Activated T-helper 2 cell treated with anti-CD3 and anti-CD28 coated beads, Interferon-gamma antibody, Interleukin-2, Interleukin-4, amounts not matched to agents 10 μg/mL and 5 μg/mL and 100 μg/mL, durations not matched to agents 14 hours and 24 hours and 36 hours (primary cell): ENCODE data around the gene HOXA13. TPM values are rescaled to one million over a fixed set of nuclear protein-coding genes. Genes with fewer than 3 reads are reported as not detected.

Experiments used
- DNase-seq: peaks from one replicate; pipeline ENCODE4 v3.0.0; 2021; ENCODE audit warnings: low spot score
- H3K27ac Mint-ChIP-seq: one replicate; pipeline ENCODE4 v1.8.0; 2021; ENCODE audit warnings: mixed read lengths
- H3K27me3 Mint-ChIP-seq: one replicate; pipeline ENCODE4 v1.8.0; 2021; ENCODE audit warnings: low read depth, mixed read lengths
- H3K36me3 Mint-ChIP-seq: one replicate; pipeline ENCODE4 v1.8.0; 2021; ENCODE audit warnings: low read depth, mixed read lengths
- H3K4me1 Mint-ChIP-seq: one replicate; pipeline ENCODE4 v1.8.0; 2021; ENCODE audit warnings: low read depth, mixed read lengths
- H3K4me3 Mint-ChIP-seq: one replicate; pipeline ENCODE4 v1.8.0; 2021; ENCODE audit warnings: low read depth, mild to moderate bottlenecking, moderate library complexity, mixed read lengths
- H3K9me3 Mint-ChIP-seq: one replicate; pipeline ENCODE4 v1.8.0; 2021; ENCODE audit warnings: mixed read lengths
- intact Hi-C: fragments of 100-400 bp; cut with micrococcal nuclease; formaldehyde crosslinking; loops from one replicate; pipeline ENCODE4 v1.15.1; 2023
- total RNA-seq: library from RNA; stranded (reverse); gene quantifications from 2 replicates; pipeline ENCODE4 v1.2.3, GENCODE V29; 2022

Gene HOXA13
- total RNA-seq, 1 donor from 2014 or later = not detected

DNA sequence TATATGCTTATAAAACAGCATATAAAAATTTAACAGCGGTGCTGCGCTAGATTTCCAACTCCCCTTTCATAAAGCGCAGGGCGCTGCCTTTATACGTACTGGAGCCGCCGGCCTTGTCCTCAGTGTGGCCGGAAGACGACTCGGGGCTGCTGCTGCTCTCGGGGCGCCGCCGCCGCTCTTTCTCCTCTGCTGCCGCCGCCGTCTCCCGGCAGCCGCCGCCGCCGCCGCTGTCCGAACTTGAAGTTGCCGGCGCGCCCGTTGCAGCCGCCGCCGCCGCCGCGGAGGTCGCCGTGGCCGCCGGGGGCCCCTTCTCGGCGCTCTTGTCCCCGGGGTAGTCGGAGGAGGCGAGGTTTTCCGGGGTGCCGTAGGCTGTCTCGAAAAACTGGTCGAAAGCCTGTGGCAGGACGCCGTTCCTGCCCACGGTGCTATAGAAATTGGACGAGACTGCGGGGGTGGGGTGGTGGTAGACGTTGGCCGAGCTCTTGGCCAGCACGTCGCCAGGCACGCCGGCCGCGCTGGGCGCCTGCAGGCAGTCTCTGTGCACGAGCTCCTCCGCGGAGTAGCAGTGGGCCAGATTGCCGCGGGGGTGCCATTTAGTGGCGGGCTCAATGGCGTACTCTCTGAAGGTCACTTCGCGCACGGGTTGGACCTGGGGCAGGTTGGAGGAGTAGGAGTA, 15.4 kb downstream of the HOXA13 start:
- H3K9me3 Mint-ChIP-seq = no peaks in the 10 kb centered on the region
- intact Hi-C loops = loop anchor here (2.0 kb wide), 2 partner anchors 14 to 28 kb away; partner anchors contain the start of gene HOXA7
- no peak for DNase-seq
- peaks cover 14% of the 10 kb centered on the region for H3K4me1 Mint-ChIP-seq
- H3K27me3 Mint-ChIP-seq = peaks cover 73% of the 10 kb centered on the region
- H3K36me3 Mint-ChIP-seq = no peaks in the 10 kb centered on the region
- peak overlapping the region; percentile 55 for H3K27ac Mint-ChIP-seq
- no peak overlapping the region for H3K4me3 Mint-ChIP-seq

DNA sequence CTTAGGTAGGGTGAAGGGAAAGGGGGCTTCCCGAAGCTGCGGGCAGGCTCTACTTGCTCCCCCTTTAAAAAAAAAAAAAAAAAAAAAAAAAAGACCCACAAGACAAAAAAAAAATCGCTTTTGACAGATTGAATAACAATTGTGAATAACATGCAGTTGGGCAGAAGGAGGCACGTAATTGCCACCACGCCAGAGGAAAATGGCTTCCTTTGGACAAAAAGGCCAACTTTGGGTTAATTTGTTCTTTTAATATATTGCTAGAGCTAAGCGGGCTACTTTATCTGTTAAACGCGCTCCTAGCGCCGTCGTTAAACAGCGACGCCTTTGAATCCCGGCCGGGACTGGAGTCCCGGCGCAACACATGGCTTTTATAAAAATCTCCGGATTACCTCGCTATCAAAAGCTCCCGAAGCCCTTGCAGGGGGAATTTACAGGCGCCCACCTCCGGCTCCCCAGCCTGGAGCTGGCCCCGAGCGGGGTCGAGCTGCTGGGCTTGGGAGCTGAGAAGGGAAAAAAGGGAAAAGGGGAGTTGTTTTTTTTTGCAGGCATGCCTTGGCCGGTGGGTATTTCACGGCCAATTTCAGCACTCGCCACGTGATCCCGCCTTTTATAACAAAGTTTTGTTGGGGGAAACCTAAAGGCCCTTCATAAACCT, 16.1 kb downstream of the HOXA13 start:
- no peaks in the 10 kb centered on the region for H3K36me3 Mint-ChIP-seq
- H3K4me1 Mint-ChIP-seq = peaks cover 14% of the 10 kb centered on the region
- no peak overlapping the region for H3K27ac Mint-ChIP-seq
- intact Hi-C loops = loop anchor here (2.0 kb wide), 2 partner anchors 13 to 27 kb away; partner anchors contain the start of gene HOXA7
- H3K9me3 Mint-ChIP-seq = no peaks in the 10 kb centered on the region
- no peak overlapping the region for H3K4me3 Mint-ChIP-seq
- no peak for DNase-seq
- H3K27me3 Mint-ChIP-seq = peaks cover 74% of the 10 kb centered on the region

DNA sequence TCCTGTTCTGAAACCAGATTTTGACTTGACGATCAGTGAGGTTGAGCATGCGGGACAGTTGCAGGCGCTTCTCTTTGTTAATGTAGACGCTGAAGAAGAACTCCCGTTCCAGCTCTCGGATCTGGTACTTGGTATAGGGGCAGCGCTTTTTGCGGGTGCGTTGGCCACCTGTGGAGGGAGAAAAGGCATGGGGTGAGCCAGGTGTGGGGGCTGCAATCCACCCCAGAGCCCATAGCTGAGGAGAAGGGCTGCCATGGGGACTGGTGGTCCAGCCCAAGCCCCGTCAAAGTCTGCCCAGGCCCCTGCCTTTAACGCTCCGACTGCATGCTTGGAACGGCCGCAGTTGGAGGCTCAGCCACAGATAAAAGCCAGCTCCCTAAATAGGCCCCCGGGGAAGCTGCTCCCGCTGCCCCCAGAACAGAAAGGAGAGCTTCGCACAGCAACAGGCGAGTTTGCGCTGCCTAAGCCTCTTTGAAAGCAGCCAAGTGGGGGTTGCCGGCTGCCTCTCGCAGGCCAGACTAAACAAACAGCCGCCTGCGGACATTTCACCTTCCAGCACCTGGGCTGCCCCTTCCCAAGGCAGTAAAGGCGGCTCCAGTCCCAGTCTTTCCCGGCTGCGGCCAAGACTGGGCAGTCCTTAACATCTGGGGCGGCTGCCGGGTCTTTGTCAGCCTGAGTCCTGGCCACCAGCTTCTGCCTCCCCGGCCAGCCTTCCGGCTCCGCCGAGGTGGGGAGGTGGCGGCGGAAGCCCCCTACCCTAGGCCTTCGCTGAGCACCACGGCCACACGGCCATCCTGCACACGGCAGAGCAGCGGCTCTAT, 16.8 kb downstream of the HOXA13 start:
- H3K4me3 Mint-ChIP-seq = no peak overlapping the region
- peaks cover 70% of the 10 kb centered on the region for H3K27me3 Mint-ChIP-seq
- intact Hi-C loops = no loop called here
- no peaks in the 10 kb centered on the region for H3K9me3 Mint-ChIP-seq
- no peaks in the 10 kb centered on the region for H3K36me3 Mint-ChIP-seq
- peaks cover 8% of the 10 kb centered on the region for H3K4me1 Mint-ChIP-seq
- DNase-seq = no peak
- no peak overlapping the region for H3K27ac Mint-ChIP-seq

DNA sequence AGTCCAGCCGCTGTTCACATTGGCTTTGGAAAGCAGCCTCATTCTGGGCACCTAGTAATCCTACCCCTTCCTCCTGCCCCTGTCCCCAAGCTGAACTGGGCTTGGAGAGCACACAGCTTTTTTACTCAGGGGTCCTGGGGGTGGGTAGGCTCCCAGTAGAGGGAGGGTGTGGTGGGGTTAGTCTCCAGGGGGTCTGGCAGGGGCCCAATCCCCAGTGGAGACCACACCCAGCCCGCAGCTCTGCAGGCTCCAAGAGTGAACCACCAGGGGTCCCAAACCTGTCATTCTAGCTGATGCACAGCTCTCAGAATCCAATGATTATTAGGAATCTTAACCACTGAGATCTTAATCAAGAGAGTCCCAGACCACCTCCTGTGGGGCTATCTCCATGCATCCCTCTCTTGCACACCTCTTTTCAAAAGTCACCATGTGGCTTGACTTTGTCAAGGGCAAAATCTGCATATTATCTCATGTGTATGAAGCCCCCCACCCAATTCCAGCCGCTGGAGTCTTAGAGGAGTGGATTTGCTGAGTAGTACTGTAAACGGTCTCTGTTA, 17.5 kb downstream of the HOXA13 start:
- no peak for DNase-seq
- H3K4me1 Mint-ChIP-seq = peaks cover 8% of the 10 kb centered on the region
- no peaks in the 10 kb centered on the region for H3K9me3 Mint-ChIP-seq
- no peaks in the 10 kb centered on the region for H3K36me3 Mint-ChIP-seq
- intact Hi-C loops = no loop called here
- H3K27ac Mint-ChIP-seq = no peak overlapping the region
- no peak overlapping the region for H3K4me3 Mint-ChIP-seq
- H3K27me3 Mint-ChIP-seq = peaks cover 70% of the 10 kb centered on the region

DNA sequence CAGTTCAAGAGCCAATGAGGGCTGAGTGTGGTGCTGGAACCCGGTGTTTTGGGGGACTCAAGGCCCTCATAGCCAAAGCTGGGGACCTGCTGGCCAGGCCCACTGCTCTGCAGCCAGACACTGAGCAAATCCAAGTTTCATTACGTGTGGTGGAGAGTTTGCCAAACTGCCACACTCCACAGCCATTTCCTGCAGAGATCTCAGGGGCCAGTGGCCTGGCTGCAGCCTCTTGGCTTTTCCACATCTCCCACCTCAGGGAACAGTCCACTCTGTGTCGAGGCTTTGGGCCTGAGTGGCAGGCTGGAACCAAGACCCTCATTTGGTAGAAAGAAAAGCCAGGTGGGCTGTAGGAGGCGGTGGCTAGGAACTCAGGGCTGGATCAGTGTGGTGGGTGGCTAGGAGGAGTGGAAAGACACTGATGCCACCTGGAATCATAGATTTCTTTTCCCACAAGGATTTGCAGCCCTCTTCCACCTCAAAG, 18.1 kb downstream of the HOXA13 start:
- H3K27ac Mint-ChIP-seq = no peak overlapping the region
- no peak for DNase-seq

DNA sequence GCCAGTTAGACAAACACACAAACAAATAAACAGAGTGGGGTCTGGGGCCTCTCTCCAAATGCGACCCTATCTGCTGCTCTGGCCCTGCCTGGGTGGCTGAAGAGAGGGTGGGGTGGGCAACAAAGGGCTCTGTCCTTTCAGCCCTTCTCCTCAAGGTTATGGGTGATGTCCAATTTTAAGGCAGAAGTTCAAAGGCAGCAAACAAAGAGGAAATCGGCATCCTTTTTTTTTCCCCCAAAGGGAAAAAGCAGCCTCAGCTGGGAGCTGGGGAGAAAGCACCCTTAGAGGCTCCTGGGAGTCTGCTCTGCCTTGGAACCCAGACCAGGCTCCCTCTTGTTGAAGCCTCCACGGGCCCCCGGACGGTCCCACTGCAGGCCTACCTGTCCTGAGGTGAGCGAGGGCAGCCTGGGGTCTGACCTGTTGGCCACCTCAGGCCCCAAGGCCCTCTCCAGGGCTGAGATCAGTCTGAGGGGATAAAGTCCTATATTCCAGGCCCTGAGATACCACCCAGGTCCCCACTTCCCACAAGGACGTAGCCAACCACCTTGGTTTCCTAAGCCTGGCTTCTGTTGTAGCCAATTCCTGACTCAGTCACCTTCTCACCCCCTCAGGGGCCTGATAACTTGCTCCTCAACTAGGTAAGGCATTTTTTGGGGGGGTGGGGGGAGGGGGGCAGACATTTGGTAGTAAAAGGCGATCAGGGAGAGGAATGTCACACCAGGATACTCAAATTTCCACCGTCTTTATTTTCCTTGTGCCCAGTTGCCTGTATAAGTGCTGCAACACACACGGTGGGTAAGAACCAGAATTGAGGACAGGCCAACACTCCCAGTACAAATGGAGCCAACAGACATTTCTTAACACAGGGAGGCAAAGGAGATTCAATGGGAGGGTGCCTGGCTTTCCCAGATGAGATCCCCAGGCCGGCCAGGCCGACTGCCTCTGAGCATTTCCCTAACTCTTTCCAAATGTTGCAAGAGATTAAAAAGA, 19.2 kb downstream of the HOXA13 start:
- H3K27ac Mint-ChIP-seq = no peak overlapping the region
- H3K27me3 Mint-ChIP-seq = peaks cover 65% of the 10 kb centered on the region
- peaks cover 5% of the 10 kb centered on the region for H3K4me1 Mint-ChIP-seq
- no peak overlapping the region for H3K4me3 Mint-ChIP-seq
- intact Hi-C loops = no loop called here
- no peak for DNase-seq
- no peaks in the 10 kb centered on the region for H3K9me3 Mint-ChIP-seq
- H3K36me3 Mint-ChIP-seq = no peaks in the 10 kb centered on the region

More for the DNA sequence above, 18.1 kb downstream of the HOXA13 start:
- Mint-ChIP-seq H3K4me3 (no peak overlapping the region), H3K36me3 (no peaks in the 10 kb centered on the region), H3K27me3 (peaks cover 66% of the 10 kb centered on the region), H3K9me3 (no peaks in the 10 kb centered on the region), H3K4me1 (peaks cover 8% of the 10 kb centered on the region)
- intact Hi-C loops = no loop called here

DNA sequence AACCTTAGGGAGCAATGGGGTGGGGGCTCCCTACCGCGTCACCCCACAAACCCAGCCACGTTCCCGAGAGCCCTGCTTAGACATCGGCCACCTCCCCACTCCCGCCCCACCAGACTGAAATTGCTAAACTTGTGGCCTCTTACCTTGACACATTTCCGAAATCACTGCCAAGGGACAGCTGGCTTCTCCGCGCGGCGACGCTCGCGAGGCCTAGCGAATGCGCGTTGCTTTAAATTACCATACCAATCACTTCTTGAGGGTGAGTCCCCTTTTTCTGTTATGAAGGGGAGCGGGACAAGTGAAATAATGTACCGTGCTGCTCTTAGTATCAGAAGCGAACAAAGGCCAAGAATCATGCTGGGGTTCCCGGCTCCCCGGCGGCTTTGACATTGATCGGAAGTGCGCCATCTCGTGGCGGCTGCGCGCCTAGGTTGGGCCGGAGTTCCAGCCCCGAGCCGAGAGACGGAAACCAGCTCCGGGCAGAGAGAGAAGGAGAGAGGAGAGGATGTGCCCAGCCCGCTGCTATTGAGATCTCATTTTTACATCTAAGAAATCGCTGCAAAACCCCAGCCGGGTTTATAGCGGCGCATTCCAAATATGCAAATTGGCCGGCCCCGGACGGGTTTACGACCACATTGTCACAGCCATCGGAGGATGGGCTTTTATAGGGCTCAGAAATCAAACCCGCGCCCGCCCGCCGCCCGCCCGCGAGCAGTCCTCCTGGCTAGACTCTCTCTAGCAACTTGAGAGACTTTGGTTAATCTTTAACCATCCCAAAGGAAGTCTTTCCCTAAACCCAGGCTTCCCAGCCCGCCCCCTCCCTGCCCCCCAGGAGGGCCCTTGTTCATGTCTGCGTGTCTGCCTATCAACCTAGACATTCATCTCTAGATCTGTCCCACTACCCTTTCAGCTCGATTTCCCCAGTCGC, 20.1 kb downstream of the HOXA13 start:
- Mint-ChIP-seq H3K36me3 (no peaks in the 10 kb centered on the region), H3K4me3 (no peak overlapping the region), H3K27ac (no peak overlapping the region), H3K27me3 (peaks cover 63% of the 10 kb centered on the region), H3K4me1 (peaks cover 2% of the 10 kb centered on the region), H3K9me3 (no peaks in the 10 kb centered on the region)
- peak; percentile 45 for DNase-seq
- intact Hi-C loops = no loop called here

- no peak overlapping the region for H3K27ac Mint-ChIP-seq
- H3K9me3 Mint-ChIP-seq = no peaks in the 10 kb centered on the region
- peaks cover 64% of the 10 kb centered on the region for H3K27me3 Mint-ChIP-seq
- DNase-seq = no peak
- H3K4me1 Mint-ChIP-seq = no peaks in the 10 kb centered on the region
- no peaks in the 10 kb centered on the region for H3K36me3 Mint-ChIP-seq
- intact Hi-C loops = no loop called here
- no peak overlapping the region for H3K4me3 Mint-ChIP-seq
Observed at GRCh38 chr7:27179030-27179429, 20.9 kb downstream of the HOXA13 start.

- Mint-ChIP-seq H3K27me3 (peaks cover 61% of the 10 kb centered on the region), H3K36me3 (no peaks in the 10 kb centered on the region), H3K4me1 (no peaks in the 10 kb centered on the region), H3K9me3 (no peaks in the 10 kb centered on the region), H3K27ac (no peak overlapping the region), H3K4me3 (no peak overlapping the region)
- DNase-seq = no peak
- intact Hi-C loops = no loop called here
Observed at GRCh38 chr7:27178366-27178765, 21.5 kb downstream of the HOXA13 start.

DNA sequence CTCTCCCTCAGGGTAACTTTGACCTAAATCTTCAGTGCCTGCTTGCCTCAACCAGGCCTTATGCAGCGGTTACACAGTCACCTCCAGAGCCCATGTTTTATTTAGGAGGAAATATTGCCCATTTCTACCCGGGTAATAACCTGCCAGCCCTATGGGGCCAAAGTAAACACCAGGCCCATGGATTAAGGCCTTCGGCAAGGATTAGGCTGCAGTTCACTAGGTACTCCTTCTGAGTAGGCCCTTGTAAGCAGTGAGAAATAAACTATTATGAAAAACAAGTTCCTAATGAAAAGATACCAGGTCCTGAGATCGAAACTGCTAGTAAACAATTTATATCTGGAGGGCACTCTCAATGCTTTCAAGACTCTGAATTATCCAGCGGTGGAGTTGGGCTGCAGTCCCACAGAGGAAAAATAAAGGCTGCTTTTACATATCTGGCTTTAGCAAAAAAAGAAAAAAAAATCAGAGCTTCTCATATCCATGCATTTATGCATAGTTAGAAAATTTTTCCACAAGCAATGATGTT, 22.0 kb downstream of the HOXA13 start:
- no peaks in the 10 kb centered on the region for H3K4me1 Mint-ChIP-seq
- no peak overlapping the region for H3K27ac Mint-ChIP-seq
- H3K9me3 Mint-ChIP-seq = no peaks in the 10 kb centered on the region
- intact Hi-C loops = no loop called here
- DNase-seq = no peak
- no peak overlapping the region for H3K4me3 Mint-ChIP-seq
- peaks cover 58% of the 10 kb centered on the region for H3K27me3 Mint-ChIP-seq
- H3K36me3 Mint-ChIP-seq = no peaks in the 10 kb centered on the region
